Activated B cell treated with CpG ODN at 0.5 μM for 24 hours (primary cell): ENCODE data around the gene ELP1. TPM values are rescaled to one million over a fixed set of nuclear protein-coding genes. Genes with fewer than 3 reads are reported as not detected.
A peak's percentile ranks its signal among the peaks of the same experiment; 100 is the strongest.

Source experiments
- ATAC-seq: fragments of 200-7000 bp; cut with Tn5 transposase; one replicate; pipeline ENCODE4 v1.10.0; 2021; ENCODE audit warnings: low read depth, mild to moderate bottlenecking, moderate library complexity
- CTCF ChIA-PET: fragments of 350-600 bp; sonication (Branson Sonifier 250); formaldehyde crosslinking; loops from one replicate; lab custom pipeline; 2021; ENCODE audit warnings: antibody characterized with exemption; lab: Charles Lee
- POLR2A ChIA-PET: fragments of 350-600 bp; sonication (Branson Sonifier 250); formaldehyde crosslinking; loops from one replicate; lab custom pipeline; 2021; ENCODE audit warnings: antibody characterized with exemption; lab: Charles Lee
- DNase-seq: peaks from one replicate; pipeline ENCODE4 v3.0.0; 2022
- H3K27ac Mint-ChIP-seq: one replicate; pipeline ENCODE4 v1.8.0; 2020; ENCODE audit warnings: mixed read lengths
- H3K27me3 Mint-ChIP-seq: one replicate; pipeline ENCODE4 v1.8.0; 2021; ENCODE audit warnings: mixed read lengths
- H3K36me3 Mint-ChIP-seq: one replicate; pipeline ENCODE4 v1.8.0; 2021; ENCODE audit warnings: low read depth, mixed read lengths
- H3K4me1 Mint-ChIP-seq: one replicate; pipeline ENCODE4 v1.8.0; 2021; ENCODE audit warnings: mixed read lengths
- H3K4me3 Mint-ChIP-seq: one replicate; pipeline ENCODE4 v1.8.0; 2020; ENCODE audit warnings: mild to moderate bottlenecking, mixed read lengths
- H3K9me3 Mint-ChIP-seq: one replicate; pipeline ENCODE4 v1.8.0; 2020; ENCODE audit warnings: mixed read lengths
- CTCF ChIP-seq: fragments of 200-600 bp; IDR thresholded peaks from one replicate; pipeline ENCODE4 v1.8.0; 2022; ENCODE audit warnings: antibody characterized with exemption, mild to moderate bottlenecking
- intact Hi-C: fragments of 100-400 bp; cut with micrococcal nuclease; formaldehyde crosslinking; loops from one replicate; pipeline ENCODE4 v1.15.1; 2024
- total RNA-seq: library from RNA; stranded (reverse); gene quantifications from 2 replicates; pipeline ENCODE4 v1.2.3, GENCODE V29; 2022

Gene ELP1
- total RNA-seq, 1 donor from 2014 or later, result 25.0 TPM

GRCh38 chr9:108836781-108837180, 97.1 kb downstream of the ELP1 start:
- H3K4me1 Mint-ChIP-seq, result peaks cover 20% of the 10 kb centered on the region
- H3K9me3 Mint-ChIP-seq, result no peaks in the 10 kb centered on the region
- ChIA-PET POLR2A (no interaction called here), CTCF (no interaction called here)
- ATAC-seq, result no peak
- H3K27ac Mint-ChIP-seq, result no peak overlapping the region
- no peaks in the 10 kb centered on the region for H3K27me3 Mint-ChIP-seq
- no peak overlapping the region for H3K4me3 Mint-ChIP-seq
- no peak for DNase-seq
- no peak for TF ChIP-seq CTCF
- no peaks in the 10 kb centered on the region for H3K36me3 Mint-ChIP-seq
- intact Hi-C loops, result no loop called here

- ChIA-PET POLR2A (no interaction called here), CTCF (no interaction called here)
- TF ChIP-seq CTCF, result no peak
- no peaks in the 10 kb centered on the region for H3K9me3 Mint-ChIP-seq
- H3K4me3 Mint-ChIP-seq, result no peak overlapping the region
- H3K27ac Mint-ChIP-seq, result no peak overlapping the region
- peaks cover 20% of the 10 kb centered on the region for H3K4me1 Mint-ChIP-seq
- H3K27me3 Mint-ChIP-seq, result no peaks in the 10 kb centered on the region
- DNase-seq, result no peak
- H3K36me3 Mint-ChIP-seq, result no peaks in the 10 kb centered on the region
- no peak for ATAC-seq
- intact Hi-C loops, result no loop called here
These were observed 97.6 kb downstream of the ELP1 start for GRCh38 chr9:108836319-108836718.

GRCh38 chr9:108835831-108836230, 98.1 kb downstream of the ELP1 start:
- Mint-ChIP-seq H3K4me1 (peaks cover 20% of the 10 kb centered on the region), H3K27me3 (no peaks in the 10 kb centered on the region), H3K27ac (no peak overlapping the region), H3K9me3 (no peaks in the 10 kb centered on the region), H3K36me3 (no peaks in the 10 kb centered on the region), H3K4me3 (no peak overlapping the region)
- TF ChIP-seq CTCF, result no peak
- ChIA-PET POLR2A (no interaction called here), CTCF (no interaction called here)
- intact Hi-C loops, result no loop called here
- DNase-seq (no peak), ATAC-seq (no peak)

GRCh38 chr9:108834959-108835665, 98.8 kb downstream of the ELP1 start:
- H3K9me3 Mint-ChIP-seq, result no peaks in the 10 kb centered on the region
- TF ChIP-seq CTCF, result no peak
- DNase-seq, result no peak
- H3K4me3 Mint-ChIP-seq, result peak overlapping the region; percentile 2
- no peak overlapping the region for H3K27ac Mint-ChIP-seq
- CTCF ChIA-PET, result no interaction called here
- H3K36me3 Mint-ChIP-seq, result no peaks in the 10 kb centered on the region
- ATAC-seq, result peak; percentile 28
- intact Hi-C loops, result no loop called here
- H3K4me1 Mint-ChIP-seq, result peaks cover 20% of the 10 kb centered on the region
- no peaks in the 10 kb centered on the region for H3K27me3 Mint-ChIP-seq
- POLR2A ChIA-PET, result no interaction called here

GRCh38 chr9:108832179-108832500, 101.8 kb downstream of the ELP1 start:
- DNase-seq, result no peak
- ChIA-PET CTCF (no interaction called here), POLR2A (no interaction called here)
- ATAC-seq, result no peak
- no peak for TF ChIP-seq CTCF
- Mint-ChIP-seq H3K4me3 (no peak overlapping the region), H3K4me1 (peaks cover 20% of the 10 kb centered on the region), H3K9me3 (no peaks in the 10 kb centered on the region), H3K27ac (no peak overlapping the region), H3K27me3 (no peaks in the 10 kb centered on the region), H3K36me3 (no peaks in the 10 kb centered on the region)
- intact Hi-C loops, result no loop called here
